ENCODE data around the gene FMNL2.

Gene FMNL2

DNA sequence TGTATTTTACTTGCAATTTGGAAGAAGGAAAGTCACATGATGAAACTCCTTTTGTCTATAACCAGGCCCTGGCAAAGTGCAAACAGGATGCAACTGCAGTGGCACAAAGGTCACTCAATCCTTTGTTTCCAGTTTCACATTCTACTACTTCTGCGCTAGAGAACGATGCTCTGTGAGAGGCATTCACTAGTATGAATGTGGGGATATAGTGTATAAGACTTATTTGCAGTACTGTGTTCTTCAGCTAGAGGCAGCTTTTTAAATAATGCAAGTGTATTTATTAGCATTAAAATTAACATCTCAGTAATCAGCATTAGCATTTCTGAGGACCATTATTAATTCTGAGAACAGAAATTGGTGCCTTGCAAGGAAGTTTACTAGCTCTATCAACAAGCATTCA lies 313.4 kb downstream of the FMNL2 start:
- TF ChIP-seq, protein P1, sequence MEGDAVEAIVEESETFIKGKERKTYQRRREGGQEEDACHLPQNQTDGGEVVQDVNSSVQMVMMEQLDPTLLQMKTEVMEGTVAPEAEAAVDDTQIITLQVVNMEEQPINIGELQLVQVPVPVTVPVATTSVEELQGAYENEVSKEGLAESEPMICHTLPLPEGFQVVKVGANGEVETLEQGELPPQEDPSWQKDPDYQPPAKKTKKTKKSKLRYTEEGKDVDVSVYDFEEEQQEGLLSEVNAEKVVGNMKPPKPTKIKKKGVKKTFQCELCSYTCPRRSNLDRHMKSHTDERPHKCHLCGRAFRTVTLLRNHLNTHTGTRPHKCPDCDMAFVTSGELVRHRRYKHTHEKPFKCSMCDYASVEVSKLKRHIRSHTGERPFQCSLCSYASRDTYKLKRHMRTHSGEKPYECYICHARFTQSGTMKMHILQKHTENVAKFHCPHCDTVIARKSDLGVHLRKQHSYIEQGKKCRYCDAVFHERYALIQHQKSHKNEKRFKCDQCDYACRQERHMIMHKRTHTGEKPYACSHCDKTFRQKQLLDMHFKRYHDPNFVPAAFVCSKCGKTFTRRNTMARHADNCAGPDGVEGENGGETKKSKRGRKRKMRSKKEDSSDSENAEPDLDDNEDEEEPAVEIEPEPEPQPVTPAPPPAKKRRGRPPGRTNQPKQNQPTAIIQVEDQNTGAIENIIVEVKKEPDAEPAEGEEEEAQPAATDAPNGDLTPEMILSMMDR (IDR thresholded peaks at IDR 0.05; ENCODE audit: control insufficient read depth, extremely low read depth, insufficient read depth) = no peak
- DNase-seq (ENCODE audit: low read depth) = no peak
- H3K4me3 ChIP-seq (ENCODE audit: low read depth, low read length) = no peak overlapping the region

DNA sequence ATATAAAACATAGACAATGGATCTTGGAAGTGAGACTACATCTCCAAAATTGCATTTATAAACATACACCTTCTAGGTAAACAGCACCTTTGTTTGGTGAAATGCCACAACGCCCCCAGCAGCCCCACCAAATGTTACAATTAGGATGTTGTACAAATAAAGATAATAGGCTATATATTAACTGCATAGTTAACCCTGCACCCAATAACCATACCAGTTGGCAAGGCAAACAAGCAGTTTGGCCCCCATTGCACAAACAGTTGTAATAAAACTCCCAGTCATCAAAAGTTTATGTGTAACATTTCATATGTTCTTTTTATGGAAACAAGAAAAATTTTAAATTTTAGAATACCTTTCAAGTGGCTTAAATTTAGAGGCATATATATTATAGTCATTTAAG lies 315.0 kb downstream of the FMNL2 start:
- TF ChIP-seq, protein P1 (IDR thresholded peaks at IDR 0.05; ENCODE audit: control insufficient read depth, extremely low read depth, insufficient read depth) = no peak
- no peak for DNase-seq (ENCODE audit: low read depth)
- no peak overlapping the region for H3K4me3 ChIP-seq (ENCODE audit: low read depth, low read length)

DNA sequence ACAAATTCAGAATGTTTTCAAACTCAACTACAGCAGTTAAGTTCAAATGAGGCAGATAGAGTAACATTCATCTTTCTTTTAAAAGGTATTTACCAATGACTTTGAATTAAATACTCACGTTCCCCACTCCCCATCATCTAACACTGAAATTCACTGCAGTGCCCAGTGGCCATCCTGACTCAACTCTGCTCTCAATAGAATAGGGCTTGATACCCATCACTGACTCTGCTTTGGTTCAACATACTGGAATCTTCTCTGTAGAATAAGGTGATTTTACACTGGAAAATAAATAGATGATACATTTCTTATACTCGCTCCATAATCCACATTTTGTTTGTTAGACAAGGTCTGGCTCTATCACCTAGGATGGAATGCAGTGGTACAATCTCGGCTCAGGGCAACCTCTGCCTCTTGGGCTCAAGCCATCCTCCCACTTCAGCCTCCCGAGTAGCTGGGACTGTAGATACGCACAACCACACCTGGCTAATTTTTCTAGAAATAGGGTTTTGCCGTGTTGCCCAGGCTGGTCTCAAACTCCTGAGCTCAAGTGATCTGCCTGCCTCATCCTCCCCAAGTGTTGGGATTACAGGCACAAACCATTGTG lies 315.9 kb downstream of the FMNL2 start:
- H3K4me3 ChIP-seq (ENCODE audit: low read depth, low read length) = no peak overlapping the region
- TF ChIP-seq, protein P1 (IDR thresholded peaks at IDR 0.05; ENCODE audit: control insufficient read depth, extremely low read depth, insufficient read depth) = no peak
- DNase-seq (ENCODE audit: low read depth) = no peak

DNA sequence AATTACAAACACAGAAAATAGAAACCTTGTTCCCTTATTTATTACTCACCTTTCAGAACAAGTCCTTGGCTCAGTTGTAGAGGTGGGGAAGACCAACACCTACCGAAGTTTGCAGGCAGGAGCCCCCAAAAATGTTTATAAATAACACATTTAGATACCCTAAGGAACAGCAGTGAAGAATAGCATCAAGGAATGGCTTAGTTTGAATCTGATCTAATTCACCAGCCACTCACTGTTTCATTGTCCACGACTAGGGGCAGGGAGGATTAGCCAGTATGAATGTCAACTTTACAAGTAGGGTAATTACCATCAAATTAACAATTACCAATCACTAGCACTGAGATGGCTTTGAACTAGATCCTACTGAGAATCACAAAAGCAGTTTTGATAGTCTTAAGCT lies 316.9 kb downstream of the FMNL2 start:
- TF ChIP-seq, protein P1 (IDR thresholded peaks at IDR 0.05; ENCODE audit: control insufficient read depth, extremely low read depth, insufficient read depth) = no peak
- DNase-seq (ENCODE audit: low read depth) = no peak
- H3K4me3 ChIP-seq (ENCODE audit: low read depth, low read length) = no peak overlapping the region

DNA sequence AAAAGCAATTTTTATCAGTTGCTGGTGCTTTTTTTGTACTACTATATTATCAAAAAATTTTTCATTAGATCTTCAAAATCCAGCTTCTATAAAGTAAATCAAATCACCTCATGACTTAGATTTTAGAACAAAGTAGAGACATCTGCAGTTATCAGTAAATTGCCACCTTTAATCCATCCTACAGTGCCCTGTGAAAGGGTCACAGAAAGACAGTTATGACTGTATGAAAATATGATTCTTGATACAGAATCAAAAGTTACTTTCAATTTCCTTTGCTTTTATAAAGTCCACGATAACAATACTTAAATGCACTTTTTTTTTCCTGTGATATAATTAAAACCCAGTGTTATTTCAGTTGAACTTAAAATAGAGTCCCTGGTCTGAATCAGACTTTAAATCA lies 320.9 kb downstream of the FMNL2 start:
- no peak for DNase-seq (ENCODE audit: low read depth)
- H3K4me3 ChIP-seq (ENCODE audit: low read depth, low read length) = no peak overlapping the region
- TF ChIP-seq, protein P1 (IDR thresholded peaks at IDR 0.05; ENCODE audit: control insufficient read depth, extremely low read depth, insufficient read depth) = no peak

DNA sequence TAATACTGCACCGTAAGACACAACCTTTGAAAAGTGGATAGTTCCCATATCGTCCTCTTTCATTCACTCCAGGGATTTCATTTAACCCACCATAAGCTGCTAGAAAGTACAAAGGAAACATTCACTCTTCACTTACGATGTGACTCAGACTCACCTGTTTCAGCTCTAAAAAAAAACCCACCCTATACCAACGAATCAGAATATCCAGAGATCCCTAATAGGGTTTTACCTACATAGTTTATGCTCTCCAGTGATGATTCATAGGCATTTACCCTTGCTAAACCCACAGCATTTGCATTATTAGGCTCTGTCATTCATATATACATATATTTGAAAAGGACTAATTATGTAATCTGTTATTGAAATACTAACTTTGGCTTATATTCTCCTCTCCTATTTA lies 322.1 kb downstream of the FMNL2 start:
- DNase-seq (ENCODE audit: low read depth) = no peak
- TF ChIP-seq, protein P1 (IDR thresholded peaks at IDR 0.05; ENCODE audit: control insufficient read depth, extremely low read depth, insufficient read depth) = no peak
- no peak overlapping the region for H3K4me3 ChIP-seq (ENCODE audit: low read depth, low read length)

DNA sequence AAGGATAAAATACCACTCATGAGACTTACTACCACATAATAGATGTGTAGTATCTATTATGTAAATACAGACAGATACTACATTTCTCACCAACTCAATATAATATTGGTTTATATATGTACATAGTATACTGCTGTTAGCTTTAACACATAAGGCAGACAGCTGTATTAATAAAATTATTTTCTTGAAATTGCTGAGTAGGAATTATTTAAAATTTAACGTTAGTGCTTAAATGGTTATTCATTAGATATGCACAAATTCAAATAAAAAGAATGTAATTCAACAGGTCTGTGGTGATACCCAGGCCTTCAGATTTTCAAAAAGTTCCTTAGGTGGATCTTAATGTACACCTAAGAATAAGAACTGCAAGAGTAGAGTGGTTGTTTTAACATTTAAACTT lies 323.2 kb downstream of the FMNL2 start:
- TF ChIP-seq, protein P1 (IDR thresholded peaks at IDR 0.05; ENCODE audit: control insufficient read depth, extremely low read depth, insufficient read depth) = no peak
- no peak overlapping the region for H3K4me3 ChIP-seq (ENCODE audit: low read depth, low read length)
- DNase-seq (ENCODE audit: low read depth) = no peak

Data from LNCaP clone FGC (cell line).